Measurements from ENCODE around the gene MRFAP1. TPM values are rescaled to one million over a fixed set of nuclear protein-coding genes. Genes with fewer than 3 reads are reported as not detected.

Gene MRFAP1
- total RNA-seq, 2 experiments from 2014 or later: 106 to 107 TPM

DNA sequence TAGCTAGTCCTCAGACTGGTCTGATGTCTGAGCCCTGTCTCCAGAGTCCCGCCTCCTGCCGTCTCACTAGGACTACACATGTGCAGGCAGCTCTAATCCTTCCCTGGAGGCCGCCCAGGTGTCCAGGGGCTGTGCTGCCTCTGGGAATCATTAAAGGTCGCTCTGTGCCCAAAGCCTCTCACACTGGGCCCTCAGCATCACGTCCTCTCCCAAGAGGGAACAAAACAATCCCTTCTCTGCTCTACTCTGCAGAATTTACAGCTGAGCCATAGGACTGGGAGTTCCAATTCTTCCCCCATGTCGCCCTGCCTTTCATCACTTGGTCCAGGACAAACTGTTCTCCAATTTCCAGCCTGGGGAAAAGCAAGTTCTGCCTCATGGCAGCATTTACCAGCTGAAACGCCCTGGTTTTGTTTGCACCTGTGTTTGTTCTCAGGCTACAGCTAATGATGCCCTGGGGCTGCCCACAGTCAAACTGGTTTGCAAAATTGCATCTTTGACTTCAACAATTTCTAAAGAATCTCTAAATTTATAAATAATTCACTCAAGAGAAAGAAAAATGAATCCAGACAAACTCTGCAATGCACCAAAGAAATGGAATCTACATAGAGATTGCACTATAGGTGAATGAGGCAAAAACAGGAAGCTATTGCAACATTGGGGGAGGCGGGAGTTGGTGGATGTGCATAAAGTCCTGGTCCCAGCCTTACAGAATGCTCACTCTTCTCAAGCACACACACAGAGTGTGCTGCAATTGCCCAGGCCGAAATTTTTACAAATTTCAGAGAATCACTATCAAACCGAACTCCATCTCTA lies 7.2 kb upstream of the MRFAP1 start:
- Mint-ChIP-seq H3K27me3 (no peaks in the 10 kb centered on the region), H3K36me3 (ENCODE audit: low read depth) (no peaks in the 10 kb centered on the region), H3K4me3 (no peak overlapping the region), H3K27ac (peak overlapping the region; percentile 59), H3K9me3 (peaks cover 1% of the 10 kb centered on the region), H3K4me1 (ENCODE audit: low read depth) (peaks cover 8% of the 10 kb centered on the region)
- ATAC-seq (peak; percentile 60), DNase-seq (peak; percentile 43)
- TF ChIP-seq, protein P1, sequence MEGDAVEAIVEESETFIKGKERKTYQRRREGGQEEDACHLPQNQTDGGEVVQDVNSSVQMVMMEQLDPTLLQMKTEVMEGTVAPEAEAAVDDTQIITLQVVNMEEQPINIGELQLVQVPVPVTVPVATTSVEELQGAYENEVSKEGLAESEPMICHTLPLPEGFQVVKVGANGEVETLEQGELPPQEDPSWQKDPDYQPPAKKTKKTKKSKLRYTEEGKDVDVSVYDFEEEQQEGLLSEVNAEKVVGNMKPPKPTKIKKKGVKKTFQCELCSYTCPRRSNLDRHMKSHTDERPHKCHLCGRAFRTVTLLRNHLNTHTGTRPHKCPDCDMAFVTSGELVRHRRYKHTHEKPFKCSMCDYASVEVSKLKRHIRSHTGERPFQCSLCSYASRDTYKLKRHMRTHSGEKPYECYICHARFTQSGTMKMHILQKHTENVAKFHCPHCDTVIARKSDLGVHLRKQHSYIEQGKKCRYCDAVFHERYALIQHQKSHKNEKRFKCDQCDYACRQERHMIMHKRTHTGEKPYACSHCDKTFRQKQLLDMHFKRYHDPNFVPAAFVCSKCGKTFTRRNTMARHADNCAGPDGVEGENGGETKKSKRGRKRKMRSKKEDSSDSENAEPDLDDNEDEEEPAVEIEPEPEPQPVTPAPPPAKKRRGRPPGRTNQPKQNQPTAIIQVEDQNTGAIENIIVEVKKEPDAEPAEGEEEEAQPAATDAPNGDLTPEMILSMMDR (IDR thresholded peaks at IDR 0.05): no peak
- POLR2A ChIA-PET: interaction anchor here (1.0 to 1.2 kb wide), 5 partner anchors 8 to 276 kb away, joined by 3 read pairs; partner anchors contain the start of gene TBC1D14
- CTCF ChIA-PET: interaction anchor here (0.6 to 1.8 kb wide), 3 partner anchors 87 to 634 kb away, joined by 3 to 5 read pairs (median 3); no protein-coding TSS in a partner anchor
- intact Hi-C loops (cut with micrococcal nuclease): no loop called here

DNA sequence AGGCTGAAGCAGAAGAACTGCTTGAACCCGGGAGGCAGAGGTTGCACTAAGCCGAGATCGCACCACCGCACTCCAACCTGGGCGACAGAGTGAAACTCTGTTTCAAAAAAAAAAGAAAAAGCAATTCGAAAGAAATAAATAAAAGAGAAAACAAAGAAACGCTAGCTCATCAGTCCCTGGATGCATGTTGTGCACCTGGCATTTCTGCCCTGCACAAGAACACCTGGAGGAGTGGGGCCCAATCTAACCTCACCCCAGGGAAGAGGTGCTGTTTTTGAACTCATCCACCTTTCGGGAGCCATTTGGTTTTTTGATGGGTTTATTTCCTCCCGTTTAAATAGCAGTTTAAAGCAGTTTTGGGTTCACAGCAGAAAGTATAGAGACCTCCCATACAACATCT lies 5.7 kb upstream of the MRFAP1 start:
- intact Hi-C loops (cut with micrococcal nuclease): no loop called here
- ChIA-PET POLR2A (interaction anchor here (1.2 kb wide), 1 partner anchor 24 kb away, joined by 3 read pairs; no protein-coding TSS in a partner anchor), CTCF (no interaction called here)
- Mint-ChIP-seq H3K36me3 (ENCODE audit: low read depth) (no peaks in the 10 kb centered on the region), H3K4me3 (no peak overlapping the region), H3K4me1 (ENCODE audit: low read depth) (peaks cover 11% of the 10 kb centered on the region), H3K27ac (no peak overlapping the region), H3K9me3 (peaks cover 1% of the 10 kb centered on the region), H3K27me3 (no peaks in the 10 kb centered on the region)
- TF ChIP-seq, protein P1 (IDR thresholded peaks at IDR 0.05): no peak
- ATAC-seq (no peak), DNase-seq (no peak)

DNA sequence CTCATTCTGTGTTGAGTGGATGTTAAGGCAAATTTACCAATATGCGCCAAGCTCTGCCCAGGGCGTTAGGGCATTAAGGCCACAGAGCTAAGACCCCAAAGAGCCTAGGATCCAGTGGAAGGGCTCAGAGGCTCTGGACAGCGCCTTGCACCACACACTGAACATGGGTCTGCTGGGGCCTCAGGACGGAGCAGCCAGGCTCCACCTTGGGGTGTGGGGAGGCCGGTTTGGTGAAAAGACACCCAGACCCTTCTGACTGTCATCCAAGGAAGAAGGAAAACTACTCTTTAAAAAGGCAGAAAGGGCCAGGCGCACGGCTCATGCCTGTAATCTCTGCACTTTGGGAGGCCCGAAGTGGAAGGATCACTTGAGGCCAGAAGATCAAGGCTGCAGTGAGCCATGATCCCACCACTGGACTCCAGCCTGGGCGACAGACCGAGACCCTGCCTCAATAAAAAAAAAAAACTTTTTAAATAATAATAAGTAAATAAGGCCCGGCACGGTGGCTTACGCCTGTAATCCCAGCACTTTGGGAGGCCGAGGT lies 1.3 kb upstream of the MRFAP1 start:
- H3K27ac Mint-ChIP-seq: peak overlapping the region; percentile 42

DNA sequence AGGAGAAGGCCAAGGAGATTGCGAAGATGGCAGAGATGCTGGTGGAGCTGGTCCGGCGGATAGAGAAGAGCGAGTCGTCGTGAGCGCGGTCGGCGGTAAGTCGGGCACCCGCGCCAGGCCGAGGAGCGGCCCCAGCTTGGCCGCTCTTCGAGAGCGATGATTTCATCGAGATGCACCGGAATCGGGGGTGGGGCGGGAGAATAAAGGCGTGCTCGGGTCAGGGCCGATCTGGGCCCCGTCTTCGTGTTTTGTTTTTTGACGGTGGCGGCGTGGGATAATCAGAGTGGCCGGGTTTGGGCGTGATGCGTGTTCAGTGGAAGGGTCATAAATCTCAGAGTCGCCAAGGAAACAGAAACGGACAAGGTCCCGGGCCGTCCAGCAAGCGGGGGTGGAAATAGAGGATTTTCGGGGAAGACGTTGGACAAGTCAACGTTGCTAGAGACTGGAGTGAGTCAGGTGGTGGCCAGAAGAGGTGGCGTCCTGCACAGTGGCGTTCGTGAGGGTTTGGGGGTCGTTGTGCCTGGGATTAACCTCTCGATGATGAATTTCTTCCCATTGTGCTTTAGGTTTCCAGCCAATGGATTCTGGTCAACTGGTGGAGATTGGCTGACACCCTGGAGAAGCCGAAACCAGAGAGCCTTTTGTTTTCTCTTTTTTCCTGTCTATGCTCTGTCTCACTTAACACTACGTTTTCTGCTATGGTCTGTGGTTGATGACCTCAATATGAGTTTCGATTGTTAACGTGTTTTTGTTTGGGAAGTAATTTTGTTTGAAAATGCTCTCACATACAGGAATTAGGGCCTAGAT lies 882 bp downstream of the MRFAP1 start:
- Mint-ChIP-seq H3K27ac (peak overlapping the region; percentile 99), H3K4me1 (ENCODE audit: low read depth) (peaks cover 29% of the 10 kb centered on the region), H3K36me3 (ENCODE audit: low read depth) (peaks cover 30% of the 10 kb centered on the region), H3K9me3 (peaks cover 1% of the 10 kb centered on the region), H3K27me3 (no peaks in the 10 kb centered on the region), H3K4me3 (peak overlapping the region; percentile 98)
- intact Hi-C loops (cut with micrococcal nuclease): loop anchor here (2.0 kb wide), 1 partner anchor 69 kb away; no protein-coding TSS in a partner anchor
- ChIA-PET CTCF (interaction anchor here (0.9 to 1.8 kb wide), 14 partner anchors 22 to 428 kb away, joined by 3 to 9 read pairs (median 4); partner anchors contain the start of gene MRFAP1L1), POLR2A (interaction anchor here (0.7 to 4.4 kb wide), 14 partner anchors 8 to 141 kb away, joined by 3 to 68 read pairs (median 4); partner anchors contain the start of genes KIAA0232, MAN2B2 and MRFAP1L1)
- DNase-seq: peak; percentile 62
- TF ChIP-seq, protein P1 (IDR thresholded peaks at IDR 0.05): no peak
- peak; percentile 50 for ATAC-seq

More for the DNA sequence above, 1.3 kb upstream of the MRFAP1 start:
- no peaks in the 10 kb centered on the region for H3K27me3 Mint-ChIP-seq
- ChIA-PET CTCF (interaction anchor here (1.8 kb wide), 1 partner anchor 93 kb away, joined by 4 read pairs; no protein-coding TSS in a partner anchor), POLR2A (interaction anchor here (1.2 to 4.4 kb wide), 4 partner anchors 35 to 65 kb away, joined by 3 to 68 read pairs (median 10); partner anchors contain the start of genes MAN2B2 and S100P)
- peak overlapping the region; percentile 98 for H3K4me3 Mint-ChIP-seq
- TF ChIP-seq, protein P1 (IDR thresholded peaks at IDR 0.05): no peak
- ATAC-seq (no peak), DNase-seq (no peak)
- peaks cover 1% of the 10 kb centered on the region for H3K9me3 Mint-ChIP-seq
- intact Hi-C loops (cut with micrococcal nuclease): no loop called here
- H3K4me1 Mint-ChIP-seq (ENCODE audit: low read depth): peaks cover 29% of the 10 kb centered on the region
- H3K36me3 Mint-ChIP-seq (ENCODE audit: low read depth): peaks cover 30% of the 10 kb centered on the region

Measured in activated CD8-positive, alpha-beta T cell treated with anti-CD3 and anti-CD28 coated beads for 36 hours (primary cell).